Brain microvascular endothelial cell (primary cell): ENCODE results near the gene NRG2.
A peak's percentile ranks its signal among the peaks of the same experiment; 100 is the strongest.

Experiments
- DNase-seq: peaks from one replicate; pipeline ENCODE4 v3.0.0-alpha.2; 2020
- H3K27ac ChIP-seq: fragments of 250-450 bp; sonication (Bioruptor Pico); 2 replicates; pipeline ENCODE4 v1.5.1; 2020; ENCODE audit warnings: mild to moderate bottlenecking, moderate library complexity
- H3K27me3 ChIP-seq: fragments of 250-450 bp; sonication (Bioruptor Pico); replicated peaks from 2 replicates; pipeline ENCODE4 v1.5.1; 2020; ENCODE audit warnings: mild to moderate bottlenecking
- H3K36me3 ChIP-seq: fragments of 250-450 bp; sonication (Bioruptor Pico); replicated peaks from 2 replicates; pipeline ENCODE4 v1.5.1; 2020; ENCODE audit warnings: mild to moderate bottlenecking
- H3K4me3 ChIP-seq: 2 replicates; pipeline ENCODE4 v1.5.1; 2011; ENCODE audit warnings: low read depth, mild to moderate bottlenecking, control low read depth, low read length, moderate library complexity
- CTCF ChIP-seq: IDR thresholded peaks from 2 replicates; pipeline ENCODE4 v1.5.1; 2011; ENCODE audit warnings: low read depth, mild to moderate bottlenecking, moderate library complexity, low read length, control low read depth, inconsistent platforms; ENCODE audit errors: missing control alignments
- in situ Hi-C: cut with HindIII; loops from 2 replicates; pipeline ENCODE4 v1.10.0; 2017; ENCODE audit warnings: low sequenced_read_pairs, low pct_ligation_motif_present

NRG2 gene

GRCh38 chr5:139955616-139956273 lies 87.4 kb downstream of the NRG2 start:
- no peak overlapping the region for H3K27ac ChIP-seq
- DNase-seq, result no peak
- in situ Hi-C loops, result no loop called here

GRCh38 chr5:139955053-139955605 lies 88.0 kb downstream of the NRG2 start:
- no peak for DNase-seq
- H3K27ac ChIP-seq, result no peak overlapping the region
- TF ChIP-seq CTCF, result no peak
- in situ Hi-C loops, result no loop called here
- no peaks in the 10 kb centered on the region for H3K27me3 ChIP-seq
- H3K36me3 ChIP-seq, result no peaks in the 10 kb centered on the region
- H3K4me3 ChIP-seq, result no peak overlapping the region

More at GRCh38 chr5:139955616-139956273, 87.4 kb downstream of the NRG2 start:
- no peaks in the 10 kb centered on the region for H3K36me3 ChIP-seq
- no peak overlapping the region for H3K4me3 ChIP-seq
- TF ChIP-seq CTCF, result peak; percentile 18
- no peaks in the 10 kb centered on the region for H3K27me3 ChIP-seq

- H3K27me3 ChIP-seq, result peaks cover 5% of the 10 kb centered on the region
- no peak for TF ChIP-seq CTCF
- H3K36me3 ChIP-seq, result no peaks in the 10 kb centered on the region
- H3K27ac ChIP-seq, result no peak overlapping the region
- in situ Hi-C loops, result no loop called here
- H3K4me3 ChIP-seq, result no peak overlapping the region
- no peak for DNase-seq
These were observed 88.6 kb downstream of the NRG2 start for GRCh38 chr5:139954462-139954861.

- no peaks in the 10 kb centered on the region for H3K36me3 ChIP-seq
- in situ Hi-C loops, result no loop called here
- TF ChIP-seq CTCF, result no peak
- H3K4me3 ChIP-seq, result no peak overlapping the region
- H3K27ac ChIP-seq, result no peak overlapping the region
- peaks cover 5% of the 10 kb centered on the region for H3K27me3 ChIP-seq
- no peak for DNase-seq
These were observed 89.1 kb downstream of the NRG2 start for GRCh38 chr5:139954022-139954421.

- Histone ChIP-seq H3K27me3 (peaks cover 7% of the 10 kb centered on the region), H3K36me3 (no peaks in the 10 kb centered on the region), H3K27ac (no peak overlapping the region), H3K4me3 (no peak overlapping the region)
- DNase-seq, result no peak
- TF ChIP-seq CTCF, result no peak
- in situ Hi-C loops, result no loop called here
These were observed 90.5 kb downstream of the NRG2 start for GRCh38 chr5:139952574-139952973.

GRCh38 chr5:139951983-139952382 lies 91.1 kb downstream of the NRG2 start:
- Histone ChIP-seq H3K36me3 (no peaks in the 10 kb centered on the region), H3K4me3 (no peak overlapping the region), H3K27me3 (peaks cover 7% of the 10 kb centered on the region), H3K27ac (no peak overlapping the region)
- TF ChIP-seq CTCF, result no peak
- no peak for DNase-seq
- in situ Hi-C loops, result no loop called here
